Superior temporal gyrus (tissue), 1 donor: Measurements from ENCODE around the gene UBXN11.
"Not testable (repeated sequence)": the region's sequence is repeated elsewhere in the genome, so short reads cannot be mapped to it uniquely, and the experiment has no call there.

Source experiments
- DNase-seq: peaks from one replicate; pipeline ENCODE4 v3.0.0-alpha.2; 2016; ENCODE audit errors: extremely low spot score

The UBXN11 gene

GRCh38 chr1:26305667-26306289 is 658 bp downstream of the UBXN11 start:
- no peak for DNase-seq

- no peak for DNase-seq
These were observed 3.6 kb downstream of the UBXN11 start for GRCh38 chr1:26302733-26303405.

- DNase-seq: no peak
These were observed 5.7 kb downstream of the UBXN11 start for GRCh38 chr1:26300578-26301275.

- no peak for DNase-seq
These were observed 8.7 kb downstream of the UBXN11 start for GRCh38 chr1:26297791-26298124.

GRCh38 chr1:26297057-26297790 is 9.2 kb downstream of the UBXN11 start:
- no peak for DNase-seq

- DNase-seq: no peak
These were observed 9.9 kb downstream of the UBXN11 start for GRCh38 chr1:26296340-26297056.

GRCh38 chr1:26295194-26296138 is 11.0 kb downstream of the UBXN11 start:
- no peak for DNase-seq

- no peak for DNase-seq
These were observed 12.4 kb downstream of the UBXN11 start for GRCh38 chr1:26293911-26294463.

- DNase-seq: not testable (repeated sequence)
These were observed 13.7 kb downstream of the UBXN11 start for GRCh38 chr1:26292735-26293134.

- DNase-seq: no peak
These were observed 14.5 kb downstream of the UBXN11 start for GRCh38 chr1:26291939-26292338.

GRCh38 chr1:26291433-26291832 is 15.0 kb downstream of the UBXN11 start:
- DNase-seq: no peak

- DNase-seq: no peak
These were observed 15.6 kb downstream of the UBXN11 start for GRCh38 chr1:26290882-26291261.

- DNase-seq: no peak
These were observed 16.1 kb downstream of the UBXN11 start for GRCh38 chr1:26290122-26290881.

GRCh38 chr1:26289158-26290059 is 17.0 kb downstream of the UBXN11 start:
- peak; percentile 44 for DNase-seq

- DNase-seq: peak; percentile 18
These were observed 18.0 kb downstream of the UBXN11 start for GRCh38 chr1:26288311-26288941.

GRCh38 chr1:26287811-26288210 is 18.6 kb downstream of the UBXN11 start:
- DNase-seq: no peak

- DNase-seq: no peak
These were observed 19.3 kb downstream of the UBXN11 start for GRCh38 chr1:26287033-26287711.

- DNase-seq: no peak
These were observed 20.4 kb downstream of the UBXN11 start for GRCh38 chr1:26286064-26286416.
